Gastroesophageal sphincter (tissue), 4 donors: ENCODE results near the gene GABBR2. TPM values are rescaled to one million over a fixed set of nuclear protein-coding genes. Genes with fewer than 3 reads are reported as not detected.

Experiments
- ATAC-seq: fragments of 150-250 bp; one replicate; pipeline ENCODE4 v1.9.1; 2016; ENCODE audit warnings: mild to moderate bottlenecking, moderate library complexity
- H3K27ac ChIP-seq, 4 donors: fragments of 200-600 bp; sonication (generic) in 3 of 4; 1 replicate in 3 of 4; 2 replicates in 1 of 4; pipeline ENCODE4 v1.5.1; 2016 to 2019
- H3K27me3 ChIP-seq: fragments of 200-600 bp; sonication (generic); one replicate; pipeline ENCODE4 v1.5.1; 2019
- H3K36me3 ChIP-seq, 2 donors: fragments of 200-600 bp; sonication (generic); one replicate each; pipeline ENCODE4 v1.5.1; 2019; ENCODE audit warnings: control low read depth in 1 of 2
- H3K4me1 ChIP-seq, 3 donors: fragments of 200-600 bp; sonication (generic); 1 replicate in 2 of 3; 2 replicates in 1 of 3; pipeline ENCODE4 v1.5.1; 2016 to 2019; ENCODE audit warnings: control low read depth in 2 of 3
- H3K4me3 ChIP-seq, 2 donors: fragments of 200-600 bp; sonication (generic); one replicate each; pipeline ENCODE4 v1.5.1; 2019; ENCODE audit warnings: mild to moderate bottlenecking in 1 of 2, moderate library complexity in 1 of 2
- H3K9me3 ChIP-seq, 3 donors: fragments of 200-600 bp; sonication (generic); one replicate each; pipeline ENCODE4 v1.5.1; 2017 to 2019; ENCODE audit warnings: control low read depth in 2 of 3
- EP300 ChIP-seq: sonication (generic); formaldehyde crosslinking; IDR thresholded peaks from one replicate; pipeline ENCODE4 v1.6.1; 2017; ENCODE audit warnings: antibody characterized with exemption, mild to moderate bottlenecking
- POLR2A ChIP-seq, 2 donors: fragments of 450-650 bp; IDR thresholded peaks; one replicate each; pipeline ENCODE4 v1.6.1; 2017; ENCODE audit warnings: antibody characterized with exemption in 2 of 2, mild to moderate bottlenecking in 2 of 2, moderate library complexity in 1 of 2
- POLR2AphosphoS5 ChIP-seq: sonication (generic); formaldehyde crosslinking; IDR thresholded peaks from one replicate; pipeline ENCODE4 v1.6.1; 2017; ENCODE audit warnings: antibody characterized with exemption
- WGBS, 2 donors: methylation state at CpG; one replicate each; pipeline ENCODE4 v1.1.5; 2018; ENCODE audit warnings: low coverage in 1 of 2; 5-methylcytosine and 5-hydroxymethylcytosine counted together
- total RNA-seq, 4 donors: library from RNA; depleted of rRNA; stranded (reverse); fragments of >200 nt; gene quantifications; one replicate each; pipeline ENCODE4 v1.1.0, GENCODE V29; 2016
- TF ChIP-seq, protein P1 (sequence below), 4 experiments: fragments of 200-600 bp in 2 of 4; fragments of 450-650 bp in 2 of 4; sonication (generic) in 1 of 4; IDR thresholded peaks; one replicate each; pipeline ENCODE4 v1.5.1; 2017 to 2019; ENCODE audit warnings: antibody characterized with exemption in 4 of 4, mild to moderate bottlenecking in 2 of 4, moderate library complexity in 2 of 4

Gene GABBR2
- total RNA-seq, 4 donors from 2014 or later: 0.04 to 0.25 TPM; not detected in 2

DNA sequence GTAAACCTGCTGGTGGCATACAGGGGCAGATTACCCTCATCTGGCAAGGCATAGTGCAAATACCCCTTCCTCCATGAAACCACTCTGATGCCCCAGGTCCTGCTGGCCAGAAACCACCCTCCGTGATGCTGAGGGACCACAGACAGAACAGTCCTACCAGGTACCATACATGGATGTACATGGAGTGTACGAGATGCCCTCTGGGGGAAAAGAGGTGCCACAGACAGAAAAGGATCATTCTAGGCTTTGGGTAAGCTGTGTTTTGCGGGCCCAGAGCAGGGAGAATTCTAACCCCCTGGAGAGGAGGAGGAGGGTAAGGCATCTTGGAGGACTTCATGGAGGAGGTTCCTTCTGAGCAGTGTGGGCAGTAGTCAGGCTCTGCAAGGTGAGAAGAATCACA is 68.3 kb downstream of the GABBR2 start:
- H3K36me3 ChIP-seq: no peaks in the 10 kb centered on the region
- peaks cover 26% of the 10 kb centered on the region for H3K27me3 ChIP-seq
- no peaks in the 10 kb centered on the region for H3K4me1 ChIP-seq
- H3K27ac ChIP-seq: no peak overlapping the region
- ATAC-seq: no peak
- no peaks in the 10 kb centered on the region for H3K9me3 ChIP-seq
- H3K4me3 ChIP-seq: no peak overlapping the region
- WGBS, 2 donors: 80% methylated on average over 2 of the region's 3 CpGs; no CpG with 5 or more reads in 1 of the 2 donors
- no peak for TF ChIP-seq POLR2AphosphoS5
- TF ChIP-seq EP300: no peak
- TF ChIP-seq POLR2A (IDR thresholded peaks at IDR 0.05): no peak
- TF ChIP-seq, protein P1, sequence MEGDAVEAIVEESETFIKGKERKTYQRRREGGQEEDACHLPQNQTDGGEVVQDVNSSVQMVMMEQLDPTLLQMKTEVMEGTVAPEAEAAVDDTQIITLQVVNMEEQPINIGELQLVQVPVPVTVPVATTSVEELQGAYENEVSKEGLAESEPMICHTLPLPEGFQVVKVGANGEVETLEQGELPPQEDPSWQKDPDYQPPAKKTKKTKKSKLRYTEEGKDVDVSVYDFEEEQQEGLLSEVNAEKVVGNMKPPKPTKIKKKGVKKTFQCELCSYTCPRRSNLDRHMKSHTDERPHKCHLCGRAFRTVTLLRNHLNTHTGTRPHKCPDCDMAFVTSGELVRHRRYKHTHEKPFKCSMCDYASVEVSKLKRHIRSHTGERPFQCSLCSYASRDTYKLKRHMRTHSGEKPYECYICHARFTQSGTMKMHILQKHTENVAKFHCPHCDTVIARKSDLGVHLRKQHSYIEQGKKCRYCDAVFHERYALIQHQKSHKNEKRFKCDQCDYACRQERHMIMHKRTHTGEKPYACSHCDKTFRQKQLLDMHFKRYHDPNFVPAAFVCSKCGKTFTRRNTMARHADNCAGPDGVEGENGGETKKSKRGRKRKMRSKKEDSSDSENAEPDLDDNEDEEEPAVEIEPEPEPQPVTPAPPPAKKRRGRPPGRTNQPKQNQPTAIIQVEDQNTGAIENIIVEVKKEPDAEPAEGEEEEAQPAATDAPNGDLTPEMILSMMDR (IDR thresholded peaks at IDR 0.05): no peak

DNA sequence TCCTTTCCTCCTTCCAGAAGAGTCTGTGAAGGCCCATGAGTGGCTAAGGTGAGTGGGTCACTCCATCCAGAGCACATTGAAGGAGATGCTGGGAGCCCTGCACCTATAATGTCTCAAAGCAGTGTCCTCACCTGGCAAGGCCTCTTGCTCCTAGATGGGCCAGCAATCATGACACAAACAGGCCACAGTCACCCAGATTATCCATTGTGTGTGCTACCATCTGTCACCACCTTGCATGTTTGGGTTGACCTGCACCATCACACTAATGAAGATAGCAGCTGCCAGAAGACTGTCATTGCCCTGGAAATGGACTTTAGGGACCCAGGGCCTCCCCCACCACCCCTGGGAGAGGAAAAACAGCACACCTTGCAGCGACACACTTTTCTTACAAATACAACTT is 69.6 kb downstream of the GABBR2 start:
- Histone ChIP-seq H3K4me1 (no peaks in the 10 kb centered on the region), H3K4me3 (no peak overlapping the region), H3K9me3 (no peaks in the 10 kb centered on the region), H3K27ac (no peak overlapping the region), H3K27me3 (peaks cover 17% of the 10 kb centered on the region), H3K36me3 (no peaks in the 10 kb centered on the region)
- WGBS, 2 donors: 80 to 83% methylated on average over 1 of the region's 1 CpG
- ATAC-seq: no peak
- TF ChIP-seq POLR2AphosphoS5: no peak
- TF ChIP-seq EP300: no peak
- no peak for TF ChIP-seq POLR2A (IDR thresholded peaks at IDR 0.05)
- TF ChIP-seq, protein P1 (IDR thresholded peaks at IDR 0.05): no peak

DNA sequence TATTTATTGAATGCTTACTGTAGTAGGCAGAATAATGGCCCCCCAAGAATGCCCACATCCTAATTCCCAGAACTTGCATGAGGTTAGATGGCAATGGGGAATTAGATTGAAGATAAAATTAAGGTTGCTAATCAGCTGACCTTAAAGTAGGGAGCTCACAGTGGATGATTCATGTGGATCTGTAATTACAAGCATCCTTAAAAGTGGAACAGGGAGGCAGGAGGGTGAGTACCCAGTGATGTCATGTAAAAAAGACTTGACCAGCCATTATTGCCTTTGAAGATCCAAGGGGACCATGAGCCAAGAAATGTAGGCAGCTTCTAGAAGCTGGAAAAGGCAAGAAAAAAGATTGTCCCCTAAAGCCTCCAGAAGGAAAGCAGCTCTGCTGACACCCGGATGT is 71.4 kb downstream of the GABBR2 start:
- Histone ChIP-seq H3K27me3 (peaks cover 17% of the 10 kb centered on the region), H3K4me1 (no peaks in the 10 kb centered on the region), H3K9me3 (no peaks in the 10 kb centered on the region), H3K36me3 (no peaks in the 10 kb centered on the region), H3K27ac (no peak overlapping the region), H3K4me3 (no peak overlapping the region)
- no peak for ATAC-seq
- no peak for TF ChIP-seq POLR2A (IDR thresholded peaks at IDR 0.05)
- TF ChIP-seq, protein P1 (IDR thresholded peaks at IDR 0.05): no peak
- TF ChIP-seq POLR2AphosphoS5: no peak
- TF ChIP-seq EP300: no peak
- 100% methylated on average over 1 of the region's 1 CpG; no CpG with 5 or more reads in 1 of the 2 donors for WGBS, 2 donors

DNA sequence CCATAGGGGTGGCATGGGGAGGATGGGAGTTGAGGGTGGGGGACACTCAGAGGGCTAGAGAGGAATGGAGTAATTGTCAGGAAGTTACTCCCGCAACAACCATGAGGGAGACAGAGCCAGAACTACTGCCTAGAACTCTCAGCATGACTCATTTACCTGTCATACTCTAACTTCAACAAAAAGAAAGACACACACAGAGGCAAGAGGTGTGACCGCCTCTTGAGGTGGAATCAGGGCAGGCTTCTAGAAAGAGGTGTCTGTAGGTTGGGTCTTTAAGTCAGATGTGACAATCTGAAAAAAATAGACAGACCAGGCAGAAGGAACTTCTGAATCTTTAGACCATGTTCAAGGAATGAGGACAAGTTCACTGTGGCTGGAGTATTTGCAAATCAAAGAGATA is 73.4 kb downstream of the GABBR2 start:
- Histone ChIP-seq H3K36me3 (no peaks in the 10 kb centered on the region), H3K27me3 (peaks cover 7% of the 10 kb centered on the region), H3K27ac (no peak overlapping the region), H3K4me1 (no peaks in the 10 kb centered on the region), H3K4me3 (no peak overlapping the region), H3K9me3 (no peaks in the 10 kb centered on the region)
- no peak for ATAC-seq
- WGBS, 2 donors: 82 to 92% methylated on average over 1 to 2 of the region's 2 CpGs
- TF ChIP-seq, protein P1 (IDR thresholded peaks at IDR 0.05): no peak
- TF ChIP-seq POLR2A (IDR thresholded peaks at IDR 0.05) (no peak), POLR2AphosphoS5 (no peak), EP300 (no peak)

DNA sequence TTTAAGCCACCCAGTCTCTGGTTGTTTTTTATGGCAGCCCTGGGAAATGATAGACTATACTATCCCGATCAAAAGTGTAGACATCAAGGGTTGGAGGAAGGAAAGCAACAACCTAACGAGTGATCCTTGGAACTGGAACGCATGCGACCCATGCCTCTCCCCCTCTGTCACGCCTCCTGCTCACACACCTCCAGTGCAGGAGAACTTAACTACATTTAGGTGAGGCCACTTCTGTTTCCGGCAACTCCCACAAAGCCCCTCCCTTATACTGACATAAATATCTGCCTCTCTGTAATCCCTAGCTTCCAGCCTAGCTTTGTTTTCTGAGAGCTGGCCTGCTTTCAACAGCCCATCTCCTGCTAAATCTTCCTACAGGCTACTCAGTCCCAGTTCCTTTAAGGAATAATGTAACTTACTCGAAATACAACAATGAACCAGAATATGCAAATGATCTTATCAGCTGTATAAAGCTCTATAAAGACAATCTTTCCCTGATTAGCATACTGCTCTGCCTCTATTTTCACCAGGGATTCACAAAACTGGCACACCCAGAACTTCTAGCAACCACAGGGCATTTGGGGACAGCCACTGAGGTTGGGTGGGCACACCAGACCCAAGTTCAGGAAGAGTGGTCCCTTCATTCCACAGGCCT is 73.9 kb downstream of the GABBR2 start:
- no peak for TF ChIP-seq POLR2AphosphoS5
- TF ChIP-seq, protein P1 (IDR thresholded peaks at IDR 0.05): no peak
- no peak for ATAC-seq
- no peaks in the 10 kb centered on the region for H3K9me3 ChIP-seq
- no peak overlapping the region for H3K27ac ChIP-seq
- H3K4me1 ChIP-seq: no peaks in the 10 kb centered on the region
- no peak overlapping the region for H3K4me3 ChIP-seq
- H3K27me3 ChIP-seq: peaks cover 4% of the 10 kb centered on the region
- WGBS, 2 donors: 85 to 86% methylated on average over 6 to 7 of the region's 7 CpGs
- no peaks in the 10 kb centered on the region for H3K36me3 ChIP-seq
